ENCODE data around the gene FBXO8. TPM values are rescaled to one million over a fixed set of nuclear protein-coding genes. Genes with fewer than 3 reads are reported as not detected.

Gene FBXO8
- total RNA-seq, 6 experiments from 2014 or later = 15.4 to 22.2 (median 21.5) TPM

GRCh38 chr4:174244441-174244840 is 39.0 kb downstream of the FBXO8 start:
- H3K9me3 Mint-ChIP-seq = no peaks in the 10 kb centered on the region
- no peak overlapping the region for H3K4me3 Mint-ChIP-seq
- no peaks in the 10 kb centered on the region for H3K27me3 Mint-ChIP-seq (ENCODE audit: insufficient read depth)
- peak; percentile 34 for DNase-seq
- H3K27ac Mint-ChIP-seq = no peak overlapping the region
- TF ChIP-seq CTCF (IDR thresholded peaks at IDR 0.05) = no peak
- H3K4me1 Mint-ChIP-seq (ENCODE audit: low read depth) = peaks cover 17% of the 10 kb centered on the region
- H3K36me3 Mint-ChIP-seq (ENCODE audit: low read depth) = no peaks in the 10 kb centered on the region

GRCh38 chr4:174241162-174241561 is 42.3 kb downstream of the FBXO8 start:
- Mint-ChIP-seq H3K9me3 (no peaks in the 10 kb centered on the region), H3K27me3 (ENCODE audit: insufficient read depth) (no peaks in the 10 kb centered on the region), H3K4me1 (ENCODE audit: low read depth) (peaks cover 17% of the 10 kb centered on the region)

GRCh38 chr4:174236359-174236758 is 47.1 kb downstream of the FBXO8 start:
- H3K4me3 Mint-ChIP-seq = no peak overlapping the region
- H3K27me3 Mint-ChIP-seq (ENCODE audit: insufficient read depth) = no peaks in the 10 kb centered on the region
- H3K27ac Mint-ChIP-seq = no peak overlapping the region
- no peak for TF ChIP-seq CTCF (IDR thresholded peaks at IDR 0.05)
- H3K9me3 Mint-ChIP-seq = no peaks in the 10 kb centered on the region
- H3K4me1 Mint-ChIP-seq (ENCODE audit: low read depth) = no peaks in the 10 kb centered on the region
- H3K36me3 Mint-ChIP-seq (ENCODE audit: low read depth) = no peaks in the 10 kb centered on the region
- no peak for DNase-seq

More at GRCh38 chr4:174241162-174241561, 42.3 kb downstream of the FBXO8 start:
- no peaks in the 10 kb centered on the region for H3K36me3 Mint-ChIP-seq (ENCODE audit: low read depth)
- no peak for DNase-seq
- no peak overlapping the region for H3K27ac Mint-ChIP-seq
- H3K4me3 Mint-ChIP-seq = no peak overlapping the region
- TF ChIP-seq CTCF (IDR thresholded peaks at IDR 0.05) = no peak

GRCh38 chr4:174230680-174231079 is 52.8 kb downstream of the FBXO8 start:
- no peak for TF ChIP-seq CTCF (IDR thresholded peaks at IDR 0.05)
- Mint-ChIP-seq H3K27ac (no peak overlapping the region), H3K4me3 (no peak overlapping the region), H3K4me1 (ENCODE audit: low read depth) (peaks cover under 1% of the 10 kb centered on the region), H3K9me3 (no peaks in the 10 kb centered on the region), H3K36me3 (ENCODE audit: low read depth) (no peaks in the 10 kb centered on the region), H3K27me3 (ENCODE audit: insufficient read depth) (peaks cover 3% of the 10 kb centered on the region; the same call in 1 of the 2 replicates)
- no peak for DNase-seq

GRCh38 chr4:174230148-174230547 is 53.3 kb downstream of the FBXO8 start:
- H3K27ac Mint-ChIP-seq = no peak overlapping the region
- TF ChIP-seq CTCF (IDR thresholded peaks at IDR 0.05) = no peak
- H3K36me3 Mint-ChIP-seq (ENCODE audit: low read depth) = no peaks in the 10 kb centered on the region
- H3K9me3 Mint-ChIP-seq = no peaks in the 10 kb centered on the region
- peaks cover 6% of the 10 kb centered on the region for H3K4me1 Mint-ChIP-seq (ENCODE audit: low read depth)
- peaks cover 5% of the 10 kb centered on the region; the same call in 1 of the 2 replicates for H3K27me3 Mint-ChIP-seq (ENCODE audit: insufficient read depth)
- H3K4me3 Mint-ChIP-seq = no peak overlapping the region
- DNase-seq = no peak

GRCh38 chr4:174228988-174229387 is 54.5 kb downstream of the FBXO8 start:
- Mint-ChIP-seq H3K27ac (no peak overlapping the region), H3K4me1 (ENCODE audit: low read depth) (peaks cover 7% of the 10 kb centered on the region), H3K9me3 (no peaks in the 10 kb centered on the region), H3K27me3 (ENCODE audit: insufficient read depth) (peaks cover 7% of the 10 kb centered on the region; the same call in 1 of the 2 replicates), H3K36me3 (ENCODE audit: low read depth) (no peaks in the 10 kb centered on the region), H3K4me3 (no peak overlapping the region)
- no peak for DNase-seq
- TF ChIP-seq CTCF (IDR thresholded peaks at IDR 0.05) = no peak
